Colonic mucosa (tissue), 4 donors: ENCODE data around the gene ZNF573. TPM values are rescaled to one million over a fixed set of nuclear protein-coding genes. Genes with fewer than 3 reads are reported as not detected.

Experiments used
- DNase-seq: peaks from one replicate; pipeline ENCODE4 v3.0.0-alpha.2; 2020
- H3K27ac ChIP-seq: fragments of 200-600 bp; one replicate; pipeline ENCODE4 v1.8.0; 2021
- H3K27me3 ChIP-seq: fragments of 200-600 bp; one replicate; pipeline ENCODE4 v1.8.0; 2021
- H3K36me3 ChIP-seq: fragments of 200-600 bp; one replicate; pipeline ENCODE4 v1.8.0; 2021
- H3K4me1 ChIP-seq: fragments of 200-600 bp; one replicate; pipeline ENCODE4 v1.8.0; 2021; ENCODE audit warnings: mild to moderate bottlenecking
- H3K4me3 ChIP-seq: fragments of 200-600 bp; one replicate; pipeline ENCODE4 v1.8.0; 2021
- H3K9ac ChIP-seq, 2 donors: one replicate each; pipeline ENCODE4 v1.7.0; 2013; ENCODE audit warnings: control low read depth in 2 of 2, low read depth in 2 of 2, low read length in 2 of 2
- H3K9me3 ChIP-seq: fragments of 200-600 bp; one replicate; pipeline ENCODE4 v1.8.0; 2021
- CTCF ChIP-seq: fragments of 200-600 bp; IDR thresholded peaks from one replicate; pipeline ENCODE4 v1.8.0; 2022; ENCODE audit warnings: antibody characterized with exemption, mild to moderate bottlenecking
- intact Hi-C: fragments of 100-400 bp; cut with DNase I; formaldehyde crosslinking; loops from one replicate; pipeline ENCODE4 v1.14.1; 2022
- total RNA-seq, 2 donors: library from RNA; stranded (reverse); fragmentation: NEBNext Ultra II Directional in 1 of 2; extraction: Animal tissue kit (Norgen Biotek cat#: 25700) in 1 of 2; gene quantifications; one replicate each; pipeline ENCODE4 v1.2.1, GENCODE V29; 2021
- donor health status: healthy.
- donor health status: DM: no; HTN: no; CAD: no.
- donor health status: DM: no; HTN: no; CAD: no.

ZNF573 gene
- total RNA-seq, 2 donors from 2014 or later = 3.6 to 5.5 TPM

- intact Hi-C loops = no loop called here
- Histone ChIP-seq H3K4me3 (no peak overlapping the region), H3K27me3 (no peaks in the 10 kb centered on the region), H3K9me3 (peaks cover 5% of the 10 kb centered on the region), H3K36me3 (no peaks in the 10 kb centered on the region), H3K4me1 (no peaks in the 10 kb centered on the region), H3K27ac (no peak overlapping the region), H3K9ac (no peak overlapping the region)
- DNase-seq = no peak
- TF ChIP-seq CTCF = no peak
These were observed 41.0 kb downstream of the ZNF573 start for GRCh38 chr19:37738371-37738770.

DNA sequence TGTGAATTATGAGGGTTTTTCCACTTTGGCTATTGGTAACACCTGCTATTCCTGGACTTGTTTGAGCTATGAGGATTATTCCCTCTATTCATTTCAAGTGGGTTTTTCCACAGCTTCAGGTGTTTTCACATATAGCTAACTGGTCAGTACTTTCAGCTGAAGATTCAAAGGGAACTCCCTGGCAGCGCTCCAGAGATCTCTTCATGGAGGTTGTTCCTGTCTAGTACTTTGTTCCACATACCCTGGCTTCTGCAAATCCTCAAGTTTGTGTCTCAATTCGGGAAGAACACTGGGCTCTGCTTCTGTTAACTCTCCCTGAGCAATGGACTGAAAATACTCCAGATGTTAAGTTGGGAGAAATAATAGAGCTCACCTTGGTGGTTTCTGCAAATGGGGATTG lies 54.2 kb downstream of the ZNF573 start:
- no peak for TF ChIP-seq CTCF
- H3K4me1 ChIP-seq = no peaks in the 10 kb centered on the region
- H3K27ac ChIP-seq = no peak overlapping the region
- DNase-seq = no peak
- no peak overlapping the region for H3K9ac ChIP-seq
- no peaks in the 10 kb centered on the region for H3K9me3 ChIP-seq
- intact Hi-C loops = no loop called here
- no peaks in the 10 kb centered on the region for H3K36me3 ChIP-seq
- H3K4me3 ChIP-seq = no peak overlapping the region
- H3K27me3 ChIP-seq = no peaks in the 10 kb centered on the region

GRCh38 chr19:37719927-37720265 lies 59.5 kb downstream of the ZNF573 start:
- H3K9ac ChIP-seq = peak overlapping the region in 1 of 2 donors; percentile 81
- no peaks in the 10 kb centered on the region for H3K27me3 ChIP-seq
- H3K4me1 ChIP-seq = no peaks in the 10 kb centered on the region
- H3K4me3 ChIP-seq = peak overlapping the region; percentile 66
- H3K9me3 ChIP-seq = no peaks in the 10 kb centered on the region
- no peaks in the 10 kb centered on the region for H3K36me3 ChIP-seq
- intact Hi-C loops = no loop called here
- H3K27ac ChIP-seq = peak overlapping the region; percentile 35
- TF ChIP-seq CTCF = no peak
- no peak for DNase-seq

- no peaks in the 10 kb centered on the region for H3K36me3 ChIP-seq
- peak within 1 kb of the TSS; percentile 66 for H3K4me3 ChIP-seq
- intact Hi-C loops = no loop called here
These were observed 60.1 kb downstream of the ZNF573 start, which contains the start of gene ZNF607 for GRCh38 chr19:37719111-37719926. TSS of gene ZNF607 (minus strand) at chr19:37719761. CDS start at chr19:37711618, 8,143 bp downstream.

GRCh38 chr19:37718304-37718703 lies 61.1 kb downstream of the ZNF573 start:
- peak; percentile 27 for DNase-seq
- peak overlapping the region in 1 of 2 donors; percentile 69 for H3K9ac ChIP-seq
- no peak overlapping the region for H3K4me3 ChIP-seq
- no peaks in the 10 kb centered on the region for H3K36me3 ChIP-seq
- TF ChIP-seq CTCF = no peak
- H3K27me3 ChIP-seq = no peaks in the 10 kb centered on the region
- no peaks in the 10 kb centered on the region for H3K4me1 ChIP-seq
- H3K9me3 ChIP-seq = no peaks in the 10 kb centered on the region
- intact Hi-C loops = no loop called here
- no peak overlapping the region for H3K27ac ChIP-seq

More at GRCh38 chr19:37719111-37719926, 60.1 kb downstream of the ZNF573 start, which contains the start of gene ZNF607:
- TF ChIP-seq CTCF = peak; percentile 35
- H3K4me1 ChIP-seq = no peaks in the 10 kb centered on the region
- H3K27me3 ChIP-seq = no peaks in the 10 kb centered on the region
- no peaks in the 10 kb centered on the region for H3K9me3 ChIP-seq
- H3K27ac ChIP-seq = peak within 1 kb of the TSS; percentile 35
- DNase-seq = peak; percentile 95
- peak within 1 kb of the TSS; percentile 69 to 81 for H3K9ac ChIP-seq
